Activated gamma-delta T cell treated with anti-CD3 and anti-CD28 coated beads, Interleukin-2, amount 50 U/mL, for 16 hours (primary cell): ENCODE data around the gene NAPB.

Experiments
- DNase-seq: peaks from one replicate; pipeline ENCODE4 v3.0.0-alpha.2; 2020; ENCODE audit warnings: low read depth

Gene NAPB

DNA sequence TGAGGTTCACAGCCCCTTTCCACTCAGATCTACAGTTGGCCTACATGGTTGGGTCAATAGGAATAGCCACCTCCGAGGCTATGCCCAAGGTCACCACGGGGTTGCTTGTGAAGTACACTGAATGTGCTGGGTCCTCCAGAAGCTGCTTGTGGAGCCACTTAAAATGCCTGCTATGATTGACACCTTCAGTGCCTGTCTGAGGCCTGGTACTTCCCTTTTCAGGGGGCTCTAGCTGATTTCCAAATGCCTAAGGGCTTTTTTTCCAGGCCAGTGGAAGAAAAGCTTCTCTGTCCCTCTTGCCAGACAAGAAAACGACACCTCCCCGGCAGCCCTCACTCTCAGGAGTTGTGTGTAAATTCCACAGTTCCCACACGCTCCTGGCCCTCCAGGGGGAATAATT lies 77.0 kb downstream of the NAPB start:
- no peak for DNase-seq

DNA sequence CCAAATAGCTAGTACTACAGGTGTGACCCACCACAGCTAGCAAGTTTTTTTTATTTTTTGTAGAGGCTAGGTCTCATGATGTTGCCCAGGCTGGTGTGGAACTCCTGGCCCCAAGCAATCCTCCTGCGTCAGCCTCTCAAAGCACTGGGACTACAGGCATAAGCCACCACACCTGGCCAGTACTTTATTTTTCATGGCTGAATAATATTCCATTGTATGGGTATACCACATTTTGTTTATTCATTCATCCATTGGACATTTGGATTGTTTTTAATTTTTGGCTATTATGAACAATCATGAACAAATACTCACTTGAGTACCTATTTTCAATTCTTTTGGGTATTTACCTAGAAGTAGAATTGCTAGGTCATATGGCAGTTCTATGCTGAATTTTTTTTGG lies 77.7 kb downstream of the NAPB start:
- no peak for DNase-seq

DNA sequence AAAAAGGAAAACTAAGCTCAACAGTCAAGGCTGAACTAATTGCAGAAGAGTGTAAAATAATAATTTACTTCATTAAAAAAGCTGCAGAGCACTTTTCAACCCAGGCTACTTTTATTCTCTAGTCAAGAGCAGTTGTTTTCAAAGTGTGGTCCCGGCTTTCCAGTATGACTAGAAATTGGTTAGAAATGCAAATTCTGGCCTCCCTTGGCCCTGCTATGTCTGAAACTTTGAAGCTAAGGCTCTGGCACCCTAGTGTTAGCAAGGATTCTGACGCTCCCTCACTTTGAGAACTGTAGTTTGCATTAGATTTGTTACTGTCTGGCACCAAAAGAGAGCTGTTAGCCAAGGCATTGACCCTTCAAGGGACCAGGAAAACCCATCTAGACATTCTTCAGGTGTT lies 80.2 kb downstream of the NAPB start:
- no peak for DNase-seq

DNA sequence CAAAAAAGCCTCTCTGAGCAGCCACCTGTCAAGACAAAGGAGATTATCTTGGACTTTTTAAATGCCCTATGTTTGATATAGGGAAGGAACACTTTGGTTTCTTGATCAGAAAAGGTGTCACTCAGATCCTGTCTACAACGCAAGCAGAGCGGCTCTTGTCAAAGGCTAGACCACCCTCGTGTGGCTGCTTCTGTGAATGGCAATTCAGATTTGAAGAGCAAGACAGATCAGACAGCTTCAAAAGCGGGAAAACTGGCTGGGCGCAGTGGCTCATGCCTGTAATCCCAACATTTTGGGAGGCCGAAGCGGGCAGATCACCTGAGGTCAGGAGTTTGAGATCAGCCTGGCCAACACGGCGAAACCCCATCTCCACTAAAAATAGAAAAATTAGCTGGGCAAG lies 80.8 kb downstream of the NAPB start:
- DNase-seq, result no peak

DNA sequence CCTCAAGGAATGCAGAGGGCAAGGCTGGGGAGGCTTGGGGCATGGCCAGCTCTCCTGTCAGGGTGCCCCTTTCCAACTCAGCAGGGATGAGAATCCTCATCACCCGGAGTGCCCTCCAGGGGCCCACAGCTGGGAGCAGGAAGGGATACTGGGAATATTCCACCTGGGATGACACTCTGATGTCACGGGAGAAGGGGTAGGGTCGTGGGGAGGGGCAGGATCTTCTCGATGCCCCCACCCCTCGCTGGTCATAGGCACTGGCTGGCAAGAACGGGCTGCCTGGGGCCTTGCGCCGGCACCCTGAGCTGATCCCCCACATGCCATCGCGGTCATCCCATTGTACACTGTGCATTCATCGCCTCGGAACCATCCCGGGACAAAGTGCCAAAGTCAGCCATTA lies 81.3 kb downstream of the NAPB start:
- DNase-seq, result no peak

DNA sequence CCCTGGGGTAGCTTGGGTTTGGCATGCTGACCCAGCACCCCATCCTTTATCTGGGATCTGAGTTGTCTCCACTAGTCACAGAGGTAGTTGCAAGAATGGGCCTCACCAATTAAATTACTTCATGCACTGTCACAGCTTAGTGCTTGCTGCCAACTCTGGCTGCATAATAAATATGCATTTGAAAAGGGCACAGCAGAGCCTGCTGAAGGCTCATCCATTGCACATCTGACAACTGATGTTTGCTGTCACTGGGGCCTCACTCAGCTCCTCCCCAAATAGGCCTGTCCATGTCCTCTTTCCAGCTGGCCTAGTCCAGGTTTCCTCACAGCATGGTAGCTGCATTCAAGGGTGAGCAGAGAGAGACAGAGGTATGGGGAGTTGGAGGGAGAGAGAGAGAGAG lies 84.0 kb downstream of the NAPB start:
- DNase-seq, result no peak

DNA sequence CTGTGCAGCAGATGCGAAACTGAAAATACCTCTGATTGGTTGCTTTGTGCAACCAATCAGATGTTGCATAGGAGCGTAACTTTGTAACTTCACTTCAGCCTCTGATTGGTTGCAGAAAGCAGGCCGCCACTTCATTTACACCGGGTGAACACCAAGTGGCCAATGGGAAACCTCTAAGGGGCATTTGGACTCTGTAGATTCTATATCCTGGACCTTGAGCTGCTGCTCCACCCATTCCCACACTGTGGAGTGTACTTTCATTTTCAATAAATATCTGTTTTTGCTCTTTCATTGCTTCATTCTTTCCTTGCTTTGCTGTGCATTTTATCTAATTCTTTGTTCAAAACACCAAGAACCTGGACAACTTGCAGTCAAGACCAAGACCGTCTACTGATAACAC lies 84.8 kb downstream of the NAPB start:
- DNase-seq, result no peak

DNA sequence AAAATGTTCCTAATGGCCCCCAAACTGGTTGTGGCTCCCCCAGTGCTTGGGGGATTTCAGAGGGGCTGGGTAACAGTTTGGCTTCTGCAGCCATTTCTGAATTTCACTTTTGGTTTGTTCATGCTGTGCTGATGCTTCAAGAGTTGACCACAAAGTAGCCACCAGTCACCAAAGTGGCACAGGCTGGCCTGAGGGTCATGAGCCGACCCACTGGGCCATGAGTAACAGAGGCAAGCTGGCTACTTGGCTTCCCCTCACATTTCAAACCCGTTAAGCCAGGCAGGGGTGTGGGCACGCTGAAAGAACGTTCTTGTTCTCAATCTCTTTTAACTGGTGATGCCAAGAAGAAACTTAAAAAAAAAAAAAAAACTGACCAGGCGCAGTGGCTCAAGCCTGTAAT lies 85.8 kb downstream of the NAPB start:
- DNase-seq, result no peak

DNA sequence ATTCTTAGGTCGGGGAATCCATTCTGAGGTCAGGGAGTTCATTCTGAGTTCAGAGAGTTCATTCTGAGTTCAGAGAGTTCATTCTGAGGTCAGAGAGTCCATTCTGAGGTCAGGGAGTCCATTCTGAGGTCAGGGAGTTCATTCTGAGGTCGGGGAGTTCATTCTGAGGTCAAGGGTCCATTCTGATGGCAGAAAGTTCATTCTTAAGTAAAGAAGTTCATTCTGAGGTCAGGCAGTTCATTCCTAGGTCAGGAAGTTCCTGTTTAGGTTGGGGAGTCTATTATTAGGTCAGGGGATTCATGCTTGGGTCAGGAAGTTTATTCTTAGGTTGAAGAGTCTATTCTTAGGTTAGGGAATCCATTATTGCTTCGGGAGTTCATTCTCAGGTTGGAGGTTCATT lies 87.2 kb downstream of the NAPB start:
- DNase-seq, result no peak

DNA sequence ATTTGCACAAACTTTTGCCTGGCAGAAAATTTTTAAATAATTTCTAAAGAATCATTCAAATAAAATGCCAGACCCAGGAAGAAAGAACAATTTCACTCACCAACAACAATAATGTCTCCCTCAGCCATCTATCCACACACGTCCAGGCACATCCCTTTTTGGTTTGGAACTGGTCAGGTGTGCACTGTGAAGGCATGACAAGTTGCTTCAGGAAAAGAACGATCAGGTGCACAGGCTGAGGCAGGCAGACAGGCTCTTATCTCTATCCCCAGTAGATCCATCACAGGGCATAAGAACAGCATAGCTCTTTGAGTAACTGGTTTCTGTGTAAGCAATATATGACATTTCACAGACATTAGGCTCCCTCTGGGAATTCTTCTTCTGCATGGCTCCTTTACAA lies 88.8 kb downstream of the NAPB start:
- DNase-seq, result no peak

DNA sequence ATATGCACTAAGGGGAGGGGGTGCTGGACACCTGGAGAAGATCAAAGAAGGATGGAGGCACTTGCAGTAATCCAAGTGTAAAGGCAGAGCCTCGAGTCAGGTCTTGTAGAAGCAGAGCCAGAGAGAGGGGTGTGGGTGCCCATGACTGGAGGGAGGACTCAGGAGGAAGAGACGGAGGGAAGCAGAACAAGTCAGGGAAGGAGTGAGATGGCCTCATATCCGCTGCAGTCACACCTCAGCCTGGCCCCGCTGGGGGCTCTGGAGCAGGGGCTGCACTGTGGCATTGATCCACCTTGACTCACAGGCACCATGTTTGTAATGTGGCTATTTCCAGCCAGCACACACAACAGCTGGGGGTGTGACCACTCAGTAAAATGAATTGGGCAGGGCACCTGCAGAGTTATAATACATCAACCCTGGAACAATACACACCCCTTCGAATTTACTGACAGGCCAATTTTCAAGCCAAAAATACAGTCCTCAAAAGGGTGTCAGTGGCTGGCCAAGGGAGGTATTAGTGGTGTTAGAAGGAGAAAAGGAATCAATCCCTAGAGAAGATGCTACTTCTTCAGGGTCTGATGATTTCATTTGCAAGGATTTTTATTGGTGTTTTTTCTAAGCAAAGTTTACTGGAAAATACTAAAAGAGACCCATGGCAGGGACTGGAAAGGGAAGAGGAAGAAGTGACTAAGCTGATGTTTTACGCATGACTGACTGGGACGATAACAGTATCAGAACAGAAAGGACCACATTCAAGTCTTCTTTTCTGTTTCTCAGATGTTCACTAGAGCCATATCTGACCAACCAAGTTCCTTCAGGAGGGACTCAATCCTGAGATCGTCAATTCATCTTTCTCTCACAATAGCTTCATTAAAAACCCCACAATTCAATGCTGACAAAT lies 89.6 kb downstream of the NAPB start:
- no peak for DNase-seq

DNA sequence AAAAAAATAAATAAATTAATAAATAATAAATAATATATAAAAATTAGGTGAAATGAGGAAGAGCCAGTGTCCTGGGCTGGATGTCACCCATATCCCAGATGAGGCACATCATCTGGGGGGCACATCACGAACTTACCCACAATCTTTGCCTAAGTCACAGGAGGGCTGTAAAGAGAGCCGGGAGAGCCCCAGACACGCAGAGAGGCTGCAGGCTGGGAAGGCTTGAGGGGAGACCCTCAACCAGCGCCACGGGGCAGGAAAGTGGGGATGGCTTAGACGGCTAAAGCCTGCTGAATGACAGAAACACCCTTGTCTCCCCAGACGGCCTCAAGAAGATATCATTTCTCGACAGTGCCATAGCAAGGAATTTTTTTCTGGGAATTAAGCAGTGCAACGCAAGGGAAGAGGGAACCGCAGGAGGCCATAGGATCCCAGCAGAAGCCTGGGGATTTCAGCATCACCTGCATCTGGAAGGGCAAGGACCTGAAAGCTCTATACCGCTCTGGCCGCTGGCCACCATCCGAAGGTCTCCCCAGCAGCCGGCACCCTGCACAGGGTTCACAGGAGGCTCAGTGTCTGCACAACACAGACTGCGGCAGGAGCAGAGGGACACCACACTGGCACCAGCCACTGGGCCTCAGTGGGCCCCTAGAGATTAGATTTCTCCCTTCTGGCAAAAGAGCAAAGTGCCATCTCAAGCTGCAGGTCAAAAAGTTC lies 93.5 kb downstream of the NAPB start:
- no peak for DNase-seq

DNA sequence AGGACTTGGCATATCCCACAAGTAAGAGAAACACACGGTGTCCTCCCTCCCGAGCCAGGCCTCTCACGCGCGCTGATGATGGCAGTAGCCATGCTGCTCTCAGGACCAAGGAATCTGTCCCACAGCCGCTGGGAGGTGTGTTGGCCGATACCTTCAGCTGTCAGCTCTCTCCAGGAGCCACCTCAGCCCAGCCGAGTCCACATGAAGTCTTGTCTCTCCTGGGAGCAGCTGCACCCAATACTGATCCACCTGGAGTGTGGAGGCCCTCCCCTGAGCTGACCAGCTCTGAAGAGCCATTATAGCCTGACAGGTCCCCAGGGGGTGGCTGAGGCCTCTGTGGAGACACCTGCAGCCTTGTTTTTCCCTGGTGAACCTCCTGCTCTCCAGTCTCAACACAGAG lies 94.5 kb downstream of the NAPB start:
- DNase-seq, result no peak

DNA sequence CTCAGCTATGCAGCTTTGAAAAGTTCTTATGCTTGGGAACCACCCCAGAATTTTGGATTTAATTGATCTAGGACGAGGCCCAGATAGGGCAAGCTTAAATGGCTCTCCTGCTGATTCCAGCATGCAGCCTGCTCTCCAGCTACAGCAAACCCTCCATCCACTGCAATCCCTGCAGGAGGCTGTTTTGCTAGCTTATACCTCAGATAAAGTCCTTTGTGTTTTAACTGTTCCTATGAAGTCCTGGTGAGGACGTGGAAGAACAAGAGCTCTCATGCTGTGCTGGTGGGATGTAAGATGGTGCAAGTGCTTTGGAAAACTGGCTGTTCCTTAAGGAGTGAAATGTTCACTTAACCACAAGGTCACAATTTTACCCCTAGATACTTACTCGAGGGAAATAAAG lies 96.2 kb downstream of the NAPB start:
- no peak for DNase-seq
